GM12872 (cell line): ENCODE data around the gene PLCH1.

Experiments
- CTCF ChIP-seq: IDR thresholded peaks from 3 replicates; pipeline ENCODE4 v1.5.1; 2011; ENCODE audit warnings: low read depth, mild to moderate bottlenecking, low read length, moderate library complexity; ENCODE audit not compliant: insufficient read depth

PLCH1 gene

GRCh38 chr3:155368786-155369185, 376.1 kb downstream of the PLCH1 start:
- TF ChIP-seq CTCF: no peak

DNA sequence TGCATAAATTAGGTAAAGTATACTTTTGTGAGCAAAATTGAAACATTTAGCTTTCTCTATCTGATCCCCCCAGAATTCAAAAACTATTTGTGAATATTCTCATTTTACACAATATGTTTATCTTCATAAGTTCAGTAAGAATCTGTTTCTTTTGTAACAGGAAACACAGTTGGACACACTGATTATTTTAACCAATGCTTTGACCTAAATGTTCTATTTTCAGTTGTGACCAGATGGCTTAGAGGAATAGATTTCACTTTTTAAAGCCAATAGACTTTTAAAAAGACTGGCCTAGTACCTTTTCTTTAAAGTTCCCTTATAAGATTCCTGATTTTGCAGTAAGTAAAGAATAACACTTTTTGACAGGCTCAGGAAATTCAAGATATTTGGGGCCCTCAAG, 377.4 kb downstream of the PLCH1 start:
- no peak for TF ChIP-seq CTCF

- no peak for TF ChIP-seq CTCF
Measured at GRCh38 chr3:155365178-155365783, 379.6 kb downstream of the PLCH1 start.

GRCh38 chr3:155364492-155364891, 380.4 kb downstream of the PLCH1 start:
- no peak for TF ChIP-seq CTCF

- TF ChIP-seq CTCF: no peak
Measured at GRCh38 chr3:155363690-155364070, 381.2 kb downstream of the PLCH1 start.

- no peak for TF ChIP-seq CTCF
Measured at GRCh38 chr3:155362808-155363689, 381.8 kb downstream of the PLCH1 start.

DNA sequence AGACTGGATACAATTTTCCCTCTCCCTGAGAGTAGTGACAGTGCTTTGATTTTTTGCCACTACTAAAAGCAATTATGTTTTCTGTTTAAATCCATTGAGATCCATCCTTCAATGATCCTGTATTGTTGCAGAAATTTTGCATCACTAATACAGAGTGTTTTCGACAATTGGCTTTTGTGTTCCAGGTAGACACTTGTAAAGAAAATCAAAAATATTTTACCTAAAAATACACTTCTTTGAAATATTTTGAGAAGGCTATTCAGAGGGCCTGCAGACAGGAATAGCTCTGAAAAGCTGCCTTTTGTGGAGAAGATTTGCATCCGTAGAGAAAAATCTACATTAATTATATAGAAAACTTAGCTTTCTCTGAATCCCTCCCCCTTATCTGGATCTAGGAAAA, 384.6 kb downstream of the PLCH1 start:
- TF ChIP-seq CTCF: no peak
